Activated CD8-positive, alpha-beta memory T cell treated with anti-CD3 and anti-CD28 coated beads, Interleukin-2, amount 50 U/mL, for 4 hours (primary cell): ENCODE measurements around the gene ZCCHC13.
"Not testable (repeated sequence)": the region's sequence is repeated elsewhere in the genome, so short reads cannot be mapped to it uniquely, and the experiment has no call there.

Source experiments
- DNase-seq: peaks from one replicate; pipeline ENCODE4 v3.0.0-alpha.2; 2020

Gene ZCCHC13

GRCh38 chrX:74324131-74324530 lies 20.2 kb downstream of the ZCCHC13 start:
- no peak for DNase-seq

- DNase-seq: peak; percentile 15
These were observed 21.4 kb downstream of the ZCCHC13 start for GRCh38 chrX:74325130-74326059.

GRCh38 chrX:74338852-74339251 lies 34.9 kb downstream of the ZCCHC13 start:
- no peak for DNase-seq

- no peak for DNase-seq
These were observed 36.1 kb downstream of the ZCCHC13 start for GRCh38 chrX:74340051-74340450.

GRCh38 chrX:74342211-74342610 lies 38.2 kb downstream of the ZCCHC13 start:
- not testable (repeated sequence) for DNase-seq

- peak; percentile 26 for DNase-seq
These were observed 39.6 kb downstream of the ZCCHC13 start for GRCh38 chrX:74343343-74344279.

GRCh38 chrX:74344280-74344622 lies 40.3 kb downstream of the ZCCHC13 start:
- DNase-seq: no peak

- no peak for DNase-seq
These were observed 42.1 kb downstream of the ZCCHC13 start for GRCh38 chrX:74346088-74346487.

GRCh38 chrX:74349387-74349786 lies 45.4 kb downstream of the ZCCHC13 start:
- DNase-seq: no peak

- DNase-seq: no peak
These were observed 47.8 kb downstream of the ZCCHC13 start for GRCh38 chrX:74351760-74352159.

GRCh38 chrX:74353984-74354383 lies 50.0 kb downstream of the ZCCHC13 start:
- DNase-seq: no peak
